Measurements from ENCODE around the gene KCNIP2.
"Not testable (repeated sequence)": the region's sequence is repeated elsewhere in the genome, so short reads cannot be mapped to it uniquely, and the experiment has no call there.

The KCNIP2 gene

DNA sequence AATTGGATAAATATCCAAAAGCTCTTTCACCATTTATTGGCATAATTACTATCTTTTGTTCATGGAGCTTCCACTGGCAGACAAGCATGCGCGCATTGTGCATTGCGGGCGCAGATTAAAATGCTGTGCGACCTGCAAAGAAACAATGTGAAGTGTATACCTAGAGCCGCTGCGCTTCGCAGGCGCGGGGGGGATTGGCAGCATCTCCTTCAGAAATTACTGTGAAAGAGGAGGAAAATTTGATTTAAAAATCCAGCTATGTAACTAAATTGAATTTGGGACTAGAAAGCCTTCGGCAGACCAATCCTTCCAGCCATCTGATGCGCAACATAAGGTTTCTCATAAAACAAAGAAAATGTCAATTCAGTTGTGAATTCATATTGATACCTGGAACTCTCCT, 50.1 kb downstream of the KCNIP2 start:
- TF ChIP-seq, protein P1, sequence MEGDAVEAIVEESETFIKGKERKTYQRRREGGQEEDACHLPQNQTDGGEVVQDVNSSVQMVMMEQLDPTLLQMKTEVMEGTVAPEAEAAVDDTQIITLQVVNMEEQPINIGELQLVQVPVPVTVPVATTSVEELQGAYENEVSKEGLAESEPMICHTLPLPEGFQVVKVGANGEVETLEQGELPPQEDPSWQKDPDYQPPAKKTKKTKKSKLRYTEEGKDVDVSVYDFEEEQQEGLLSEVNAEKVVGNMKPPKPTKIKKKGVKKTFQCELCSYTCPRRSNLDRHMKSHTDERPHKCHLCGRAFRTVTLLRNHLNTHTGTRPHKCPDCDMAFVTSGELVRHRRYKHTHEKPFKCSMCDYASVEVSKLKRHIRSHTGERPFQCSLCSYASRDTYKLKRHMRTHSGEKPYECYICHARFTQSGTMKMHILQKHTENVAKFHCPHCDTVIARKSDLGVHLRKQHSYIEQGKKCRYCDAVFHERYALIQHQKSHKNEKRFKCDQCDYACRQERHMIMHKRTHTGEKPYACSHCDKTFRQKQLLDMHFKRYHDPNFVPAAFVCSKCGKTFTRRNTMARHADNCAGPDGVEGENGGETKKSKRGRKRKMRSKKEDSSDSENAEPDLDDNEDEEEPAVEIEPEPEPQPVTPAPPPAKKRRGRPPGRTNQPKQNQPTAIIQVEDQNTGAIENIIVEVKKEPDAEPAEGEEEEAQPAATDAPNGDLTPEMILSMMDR (IDR thresholded peaks at IDR 0.05; ENCODE audit: borderline replicate concordance, insufficient read depth, low read depth, low read length) = no peak
- H3K4me3 ChIP-seq (ENCODE audit: low read depth, low read length) = no peak overlapping the region

DNA sequence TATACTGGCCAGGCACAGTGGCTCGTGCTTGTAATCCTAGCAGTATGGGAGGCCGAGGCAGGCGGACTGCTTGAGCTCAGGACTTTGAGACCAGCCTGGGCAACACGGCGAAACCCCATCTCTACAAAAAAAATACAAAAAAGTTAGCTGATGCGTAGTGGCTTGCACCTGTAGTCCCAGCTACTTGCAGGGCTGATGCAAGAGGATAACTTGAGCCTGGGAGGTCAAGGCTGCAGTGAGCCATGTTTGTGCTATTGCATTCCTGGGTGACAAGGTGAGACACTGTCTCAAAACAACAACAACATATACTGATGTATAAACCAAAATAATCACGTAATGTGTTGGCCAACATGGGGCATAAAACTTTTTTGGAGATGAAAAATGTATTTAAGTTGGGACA, 53.9 kb downstream of the KCNIP2 start:
- TF ChIP-seq, protein P1 (IDR thresholded peaks at IDR 0.05; ENCODE audit: borderline replicate concordance, insufficient read depth, low read depth, low read length) = no peak

DNA sequence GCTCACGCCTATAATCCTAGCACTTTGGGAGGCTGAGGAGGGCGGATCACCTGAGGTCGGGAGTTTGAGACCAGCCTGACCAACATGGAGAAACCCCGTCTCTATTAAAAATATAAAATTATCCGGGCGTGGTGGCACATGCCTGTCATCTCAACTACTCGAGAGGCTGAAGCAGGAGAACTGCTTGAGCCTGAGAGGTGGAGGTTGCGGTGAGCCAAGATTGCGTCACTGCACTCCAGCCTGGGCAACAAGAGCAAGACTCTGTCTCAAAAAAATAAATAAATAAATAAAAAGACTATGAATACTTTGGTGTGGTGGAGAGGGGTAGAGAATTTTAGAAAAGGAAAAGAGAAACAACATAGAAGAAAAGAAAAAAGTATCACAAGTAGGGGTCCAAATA, 54.4 kb downstream of the KCNIP2 start:
- H3K4me3 ChIP-seq (ENCODE audit: low read depth, low read length) = not testable (repeated sequence)

More for the DNA sequence above, 53.9 kb downstream of the KCNIP2 start:
- H3K4me3 ChIP-seq (ENCODE audit: low read depth, low read length) = no peak overlapping the region

DNA sequence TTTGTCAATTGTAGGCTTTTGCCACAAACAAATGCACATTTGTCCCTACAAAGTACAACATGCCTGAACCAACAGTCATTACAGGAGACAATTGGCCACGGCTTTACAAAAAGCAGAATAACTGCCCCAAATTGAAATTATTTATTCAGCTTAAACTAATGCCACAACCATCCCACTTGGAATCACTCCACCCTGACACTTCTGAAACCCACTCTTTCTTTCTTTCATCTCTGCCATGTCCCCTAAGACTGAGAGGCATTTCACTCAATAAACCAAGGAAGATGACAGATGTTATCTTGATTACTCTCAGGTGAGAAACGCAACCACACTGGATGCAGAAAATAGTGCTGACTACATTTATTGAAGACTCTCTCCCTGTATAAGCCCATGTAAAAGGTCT, 57.8 kb downstream of the KCNIP2 start:
- H3K4me3 ChIP-seq (ENCODE audit: low read depth, low read length) = no peak overlapping the region
- TF ChIP-seq, protein P1 (IDR thresholded peaks at IDR 0.05; ENCODE audit: borderline replicate concordance, insufficient read depth, low read depth, low read length) = no peak

DNA sequence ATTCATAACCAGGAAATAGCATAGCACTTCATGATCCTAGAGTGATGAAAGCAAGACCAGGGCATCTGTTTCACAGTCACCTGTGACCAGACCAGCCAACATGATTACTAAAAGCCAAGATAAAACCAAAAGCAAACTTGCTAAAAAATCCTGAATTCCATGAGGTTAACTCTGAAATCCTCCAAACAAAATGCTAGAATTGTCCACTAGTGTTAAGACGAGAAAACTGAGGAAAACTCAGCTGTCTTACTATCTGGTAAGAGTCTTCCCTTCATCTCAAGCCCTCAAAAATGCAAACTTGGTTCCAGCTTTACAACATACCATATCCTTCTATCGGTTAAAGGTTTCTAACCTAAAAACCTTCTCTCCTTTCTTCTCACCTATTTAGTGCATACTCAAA, 59.0 kb downstream of the KCNIP2 start:
- H3K4me3 ChIP-seq (ENCODE audit: low read depth, low read length) = no peak overlapping the region
- TF ChIP-seq, protein P1 (IDR thresholded peaks at IDR 0.05; ENCODE audit: borderline replicate concordance, insufficient read depth, low read depth, low read length) = no peak

DNA sequence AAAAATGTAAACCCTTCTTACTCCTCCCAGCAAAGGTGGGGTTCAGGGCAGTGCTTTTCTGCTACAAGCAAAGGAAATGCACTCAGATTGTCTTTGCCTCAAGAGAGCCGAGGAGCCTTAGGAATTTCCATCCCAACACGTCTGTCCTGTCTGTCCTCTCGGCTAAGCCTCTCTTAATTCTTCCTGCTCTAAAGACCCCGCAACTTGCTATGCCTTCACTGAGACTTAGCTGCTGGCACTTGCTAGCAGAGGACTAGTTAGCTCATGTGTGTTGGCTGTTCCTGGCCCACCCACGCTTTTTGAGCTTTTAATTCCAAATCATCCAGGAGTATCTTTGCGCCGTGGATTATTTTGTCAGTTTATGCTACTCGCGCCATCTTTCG, 59.9 kb downstream of the KCNIP2 start:
- no peak overlapping the region for H3K4me3 ChIP-seq (ENCODE audit: low read depth, low read length)
- TF ChIP-seq, protein P1 (IDR thresholded peaks at IDR 0.05; ENCODE audit: borderline replicate concordance, insufficient read depth, low read depth, low read length) = no peak

DNA sequence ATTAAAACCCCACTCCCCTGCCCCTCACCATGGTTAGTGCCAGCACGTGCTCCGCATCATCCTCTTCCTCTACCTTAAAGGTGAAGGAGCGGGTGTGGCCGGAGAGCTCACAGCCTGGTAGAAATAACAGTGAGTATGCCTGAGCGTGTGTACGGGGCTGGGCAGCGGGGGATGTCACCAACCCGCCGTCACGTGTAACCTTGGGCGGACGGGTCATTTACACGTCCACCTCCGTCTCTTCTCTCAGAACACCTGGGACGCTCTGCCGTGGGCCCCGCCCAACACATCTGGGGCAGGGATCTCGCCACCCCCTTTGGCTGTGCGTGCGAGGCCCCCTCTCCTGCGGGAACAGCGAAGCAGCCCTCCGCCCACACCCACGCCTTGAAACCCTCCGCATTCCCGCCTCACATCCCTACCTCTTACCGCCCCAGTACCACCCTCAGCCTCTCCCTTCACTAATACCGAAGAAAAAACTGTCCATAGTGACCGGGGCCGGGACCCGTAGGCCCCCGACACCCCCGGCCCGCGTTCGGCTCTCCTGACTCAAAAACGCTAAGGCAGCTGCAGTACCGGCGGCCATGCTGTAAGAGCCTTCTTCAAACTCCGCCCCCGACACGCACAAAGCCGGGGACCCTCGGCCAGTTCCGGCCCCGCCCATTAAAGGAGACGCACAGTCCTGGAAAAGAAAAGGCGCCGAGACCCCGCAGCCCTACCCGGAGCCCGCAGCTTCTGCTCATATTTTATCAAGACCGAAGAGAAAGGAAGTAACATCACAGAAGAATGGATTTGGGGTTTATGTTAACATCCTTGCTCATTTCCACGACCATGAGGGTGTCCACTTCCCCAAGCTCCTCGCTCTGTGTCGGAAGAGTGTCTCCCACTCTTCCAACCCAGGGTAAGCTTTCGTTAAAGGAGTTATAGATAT, 60.5 kb downstream of the KCNIP2 start, which contains the start of gene NPM3:
TSS of gene NPM3 (minus strand) at position 636 of the 925 bp plus-strand sequence. CDS start at position 580, 56 bp downstream.
- TF ChIP-seq, protein P1 (IDR thresholded peaks at IDR 0.05; ENCODE audit: borderline replicate concordance, insufficient read depth, low read depth, low read length) = no peak
- peak within 1 kb of the TSS; percentile 91 for H3K4me3 ChIP-seq (ENCODE audit: low read depth, low read length)

Measured in GM12875 (cell line).